HK-2 (cell line): ENCODE measurements around the gene GALNT8.

Source experiments
- DNase-seq: peaks from one replicate; pipeline ENCODE4 v3.0.0-alpha.2; 2018; ENCODE audit not compliant: unreplicated experiment

The GALNT8 gene

GRCh38 chr12:4796694-4797482 lies 76.7 kb downstream of the GALNT8 start:
- DNase-seq = no peak

DNA sequence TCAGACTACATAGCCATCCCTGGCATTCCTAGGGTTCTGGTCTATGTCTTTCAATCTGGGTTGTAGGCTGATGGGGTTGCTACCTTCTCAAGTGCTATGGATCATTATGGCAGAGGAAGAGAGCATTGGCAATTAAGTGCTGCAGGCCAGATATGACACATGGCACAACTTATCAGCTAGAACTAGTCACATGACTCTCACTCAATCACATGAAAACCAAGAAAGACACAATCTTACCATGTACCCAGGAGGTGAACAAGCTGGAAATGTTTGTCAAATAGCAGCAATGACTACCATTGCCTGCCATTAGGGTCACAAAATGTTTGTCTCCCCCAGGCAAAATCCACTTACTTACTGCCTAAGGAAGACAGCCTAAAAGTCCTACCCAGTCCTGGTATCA lies 80.4 kb downstream of the GALNT8 start:
- no peak for DNase-seq

DNA sequence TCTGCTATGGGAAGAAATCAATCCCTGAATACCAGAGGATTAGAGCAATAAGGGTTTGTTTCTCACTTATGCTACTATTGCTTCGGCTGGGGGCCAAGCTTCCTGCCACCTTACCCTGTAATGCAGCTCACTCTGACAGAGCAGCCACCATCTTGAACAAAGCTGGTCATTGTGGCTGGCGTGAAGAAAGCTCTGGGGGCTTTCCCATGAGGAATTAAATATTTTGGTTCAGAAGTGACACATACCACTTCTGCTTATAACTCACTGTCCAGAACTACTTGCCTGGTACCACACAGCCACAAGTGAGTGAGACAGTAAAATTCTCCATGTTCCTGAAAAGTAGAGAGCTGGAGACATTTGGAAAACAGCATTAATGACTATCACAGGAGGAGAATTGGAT lies 82.6 kb downstream of the GALNT8 start:
- no peak for DNase-seq

GRCh38 chr12:4806439-4807115 lies 86.4 kb downstream of the GALNT8 start:
- no peak for DNase-seq

- DNase-seq = no peak
Measured at GRCh38 chr12:4807116-4807783, 87.0 kb downstream of the GALNT8 start.

GRCh38 chr12:4807813-4808212 lies 87.6 kb downstream of the GALNT8 start:
- DNase-seq = no peak

- DNase-seq = no peak
Measured at GRCh38 chr12:4809013-4809448, 88.8 kb downstream of the GALNT8 start.

GRCh38 chr12:4809449-4810218 lies 89.4 kb downstream of the GALNT8 start:
- no peak for DNase-seq

DNA sequence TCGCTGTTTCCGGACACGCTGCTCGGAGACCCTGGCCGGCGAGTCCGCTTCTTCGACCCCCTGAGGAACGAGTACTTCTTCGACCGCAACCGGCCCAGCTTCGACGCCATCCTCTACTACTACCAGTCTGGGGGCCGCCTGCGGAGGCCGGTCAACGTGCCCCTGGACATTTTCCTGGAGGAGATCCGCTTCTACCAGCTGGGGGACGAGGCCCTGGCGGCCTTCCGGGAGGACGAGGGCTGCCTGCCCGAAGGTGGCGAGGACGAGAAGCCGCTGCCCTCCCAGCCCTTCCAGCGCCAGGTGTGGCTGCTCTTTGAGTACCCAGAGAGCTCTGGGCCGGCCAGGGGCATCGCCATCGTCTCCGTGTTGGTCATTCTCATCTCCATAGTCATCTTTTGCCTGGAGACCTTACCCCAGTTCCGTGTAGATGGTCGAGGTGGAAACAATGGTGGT lies 90.0 kb downstream of the GALNT8 start:
- no peak for DNase-seq

- DNase-seq = no peak
Measured at GRCh38 chr12:4812624-4813327, 92.6 kb downstream of the GALNT8 start.

DNA sequence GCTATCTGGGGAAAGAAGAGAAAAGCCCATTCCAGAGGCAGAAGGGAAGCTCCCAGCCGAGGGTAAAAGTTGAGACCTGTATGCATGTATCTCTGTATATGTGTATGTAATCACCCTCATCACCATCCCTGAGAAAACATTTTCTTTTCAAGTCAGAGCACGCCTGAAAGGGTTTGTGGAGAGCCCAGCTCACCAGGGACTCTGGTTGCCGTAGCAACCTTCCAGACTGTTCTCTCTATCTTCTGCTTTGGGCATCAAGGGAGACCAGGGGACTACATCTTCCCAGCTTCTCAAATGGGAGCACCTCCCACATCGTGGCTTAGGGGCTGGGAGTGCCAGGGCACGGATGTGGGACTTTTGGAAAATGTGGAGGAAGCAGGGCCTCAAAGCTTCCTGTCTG lies 93.5 kb downstream of the GALNT8 start:
- no peak for DNase-seq

GRCh38 chr12:4814485-4814884 lies 94.3 kb downstream of the GALNT8 start:
- no peak for DNase-seq

- DNase-seq = no peak
Measured at GRCh38 chr12:4816744-4817525, 96.7 kb downstream of the GALNT8 start.

DNA sequence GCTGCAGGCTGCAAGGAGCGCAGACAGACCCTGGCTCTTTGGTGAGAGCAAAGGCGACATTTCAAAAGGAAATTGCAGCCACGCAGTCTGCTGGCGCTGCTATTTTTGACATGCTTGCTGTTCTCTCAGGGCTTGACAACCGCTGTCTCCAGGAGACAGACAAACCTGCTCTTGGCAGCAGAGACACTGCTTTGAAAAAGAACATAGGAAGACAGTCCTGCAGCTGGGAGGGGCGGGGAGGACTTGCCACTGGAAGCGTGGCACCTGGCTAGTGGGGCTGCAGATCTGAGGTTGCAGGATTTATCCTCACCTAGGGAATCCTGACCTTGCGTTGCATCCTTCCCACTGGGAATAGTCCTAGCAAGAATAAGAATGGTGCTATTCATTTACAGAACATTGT lies 97.7 kb downstream of the GALNT8 start:
- no peak for DNase-seq

- no peak for DNase-seq
Measured at GRCh38 chr12:4819654-4820053, 99.5 kb downstream of the GALNT8 start.

DNA sequence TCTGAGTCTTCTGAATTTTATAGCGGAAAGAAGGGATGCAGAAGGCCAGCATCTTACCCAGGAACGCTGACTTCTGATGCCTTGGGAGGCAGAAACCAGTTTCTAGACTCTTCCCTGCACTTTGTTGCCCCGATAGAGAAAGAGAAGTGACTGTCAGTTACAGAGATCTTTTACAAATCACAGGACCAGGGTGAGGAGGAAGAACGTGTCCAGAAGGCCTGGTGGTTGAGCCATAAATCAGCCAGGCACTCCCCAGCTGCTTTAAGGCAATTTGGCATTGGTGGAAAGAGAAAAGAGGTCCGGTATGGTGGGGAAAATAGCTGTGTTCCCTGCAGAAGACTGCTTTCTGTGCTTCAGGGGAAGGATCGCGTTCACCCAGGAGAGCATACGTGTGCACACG lies 100.8 kb downstream of the GALNT8 start:
- no peak for DNase-seq
